GM21786 (cell line): Measurements from ENCODE around the gene SYF2.
"Not testable (repeated sequence)": the region's sequence is repeated elsewhere in the genome, so short reads cannot be mapped to it uniquely, and the experiment has no call there.

Experiments
- ATAC-seq: cut with Tn5 transposase; IDR thresholded peaks from one replicate; pipeline ENCODE4 v1.9.1; 2021; ENCODE audit not compliant: unreplicated experiment

SYF2 gene

GRCh38 chr1:25246600-25247023, 14.3 kb upstream of the SYF2 start:
- peak; percentile 4 for ATAC-seq

- ATAC-seq, result no peak
Measured at GRCh38 chr1:25245809-25246599, 13.7 kb upstream of the SYF2 start.

- ATAC-seq, result no peak
Measured at GRCh38 chr1:25245393-25245792, 13.1 kb upstream of the SYF2 start.

- ATAC-seq, result no peak
Measured at GRCh38 chr1:25243907-25244306, 11.6 kb upstream of the SYF2 start.

- peak; percentile 67 for ATAC-seq
Measured at GRCh38 chr1:25239681-25240541, 7.6 kb upstream of the SYF2 start.

- ATAC-seq, result no peak
Measured at GRCh38 chr1:25238046-25238445, 5.7 kb upstream of the SYF2 start.

- not testable (repeated sequence) for ATAC-seq
Measured at GRCh38 chr1:25236261-25236660, 4.0 kb upstream of the SYF2 start.

- not testable (repeated sequence) for ATAC-seq
Measured at GRCh38 chr1:25235411-25235810, 3.1 kb upstream of the SYF2 start.

- peak; percentile 68 for ATAC-seq
Measured at GRCh38 chr1:25232866-25233784, 823 bp upstream of the SYF2 start.

- ATAC-seq, result no peak
Measured at GRCh38 chr1:25223471-25223870, 8.8 kb downstream of the SYF2 start.

- no peak for ATAC-seq
Measured at GRCh38 chr1:25222606-25223005, 9.7 kb downstream of the SYF2 start.

- no peak for ATAC-seq
Measured at GRCh38 chr1:25220666-25221065, 11.6 kb downstream of the SYF2 start.

- no peak for ATAC-seq
Measured at GRCh38 chr1:25219661-25220251, 12.5 kb downstream of the SYF2 start.

- no peak for ATAC-seq
Measured at GRCh38 chr1:25217598-25218232, 14.6 kb downstream of the SYF2 start.

GRCh38 chr1:25217015-25217414, 15.3 kb downstream of the SYF2 start:
- no peak for ATAC-seq

GRCh38 chr1:25216123-25216522, 16.2 kb downstream of the SYF2 start:
- no peak for ATAC-seq

- no peak for ATAC-seq
Measured at GRCh38 chr1:25212725-25213124, 19.6 kb downstream of the SYF2 start.

- no peak for ATAC-seq
Measured at GRCh38 chr1:25210728-25211127, 21.6 kb downstream of the SYF2 start.

GRCh38 chr1:25209516-25209915, 22.8 kb downstream of the SYF2 start:
- ATAC-seq, result no peak

- ATAC-seq, result no peak
Measured at GRCh38 chr1:25208561-25209222, 23.6 kb downstream of the SYF2 start.
